Fibroblast of the aortic adventitia (primary cell): ENCODE measurements around the gene F11R. TPM values are rescaled to one million over a fixed set of nuclear protein-coding genes. Genes with fewer than 3 reads are reported as not detected.
"Not testable (repeated sequence)": the region's sequence is repeated elsewhere in the genome, so short reads cannot be mapped to it uniquely, and the experiment has no call there.

Source experiments
- DNase-seq: peaks from one replicate; pipeline ENCODE4 v3.0.0-alpha.2; 2010; ENCODE audit warnings: low read depth
- H3K4me3 ChIP-seq: 2 replicates; pipeline ENCODE4 v1.5.1; 2011; ENCODE audit warnings: low read depth, mild to moderate bottlenecking, control low read depth, low read length, moderate library complexity
- CTCF ChIP-seq: IDR thresholded peaks from 2 replicates; pipeline ENCODE4 v1.5.1; 2011; ENCODE audit warnings: mild to moderate bottlenecking, low read length, control low read depth, inconsistent platforms; ENCODE audit not compliant: insufficient read depth
- small RNA-seq: library from RNA; depleted of rRNA; stranded (forward); fragments of <200 nt; gene quantifications from one replicate; pipeline ENCODE3, GENCODE V24; 2012
- total RNA-seq: library from RNA; depleted of rRNA; stranded (reverse); fragments of >200 nt; gene quantifications from 2 replicates; pipeline ENCODE4 v1.2.3, GENCODE V29; 2012; ENCODE audit warnings: low replicate concordance

Gene F11R
- total RNA-seq, 1 donor, result 0.36 TPM

DNA sequence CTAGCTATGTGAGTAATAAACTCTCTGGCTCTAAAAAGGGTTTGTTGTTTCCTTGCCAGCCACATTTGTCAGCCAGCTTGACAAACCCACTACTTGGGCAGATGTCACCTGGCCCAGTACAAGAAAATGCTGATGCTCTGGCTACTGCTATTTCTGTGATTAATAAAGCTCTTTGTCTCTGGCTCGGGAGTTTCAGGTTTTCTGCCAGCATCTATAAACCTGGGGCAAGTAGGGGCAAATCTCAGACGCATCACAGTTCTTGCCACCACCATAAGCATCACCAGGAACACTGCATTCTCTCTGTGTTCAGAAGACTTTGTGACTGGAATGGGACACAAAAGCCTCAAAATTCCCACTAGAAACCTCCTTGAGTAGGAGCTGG, 68.8 kb downstream of the F11R start:
- no peak overlapping the region for H3K4me3 ChIP-seq
- TF ChIP-seq CTCF, result no peak
- no peak for DNase-seq

DNA sequence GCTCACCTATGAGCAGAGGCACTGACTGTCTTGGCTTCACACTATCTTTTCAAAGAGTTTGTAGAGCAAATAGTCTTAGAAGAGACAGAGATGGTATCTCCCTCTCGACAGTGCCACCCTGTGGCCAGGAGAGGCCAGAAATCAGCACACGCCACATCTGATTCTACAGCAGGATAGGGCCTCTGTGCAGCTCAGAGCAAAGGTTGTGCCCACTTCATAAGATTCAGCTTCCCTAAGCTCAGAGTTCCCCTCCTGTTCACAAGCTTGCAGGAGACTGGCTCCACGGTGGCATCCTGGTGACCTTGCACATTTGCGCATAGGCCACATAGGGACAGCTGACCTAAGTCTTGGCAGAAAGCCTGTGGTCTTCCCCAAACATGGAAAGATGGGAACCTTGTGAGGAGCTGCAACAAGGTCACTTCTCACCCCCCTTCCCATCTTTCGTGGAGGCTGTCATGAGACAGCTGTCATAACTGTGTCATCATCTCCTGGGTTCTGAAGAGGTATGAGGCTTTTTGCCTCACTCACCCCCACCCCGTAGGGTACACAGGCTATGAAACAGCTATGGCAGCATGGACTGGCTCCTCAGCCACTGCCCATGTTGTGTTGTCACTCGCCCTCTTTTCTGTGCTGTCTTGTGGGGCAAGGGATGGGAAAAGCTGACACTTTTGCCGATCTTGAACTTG, 69.4 kb downstream of the F11R start:
- peak; percentile 62 for DNase-seq
- TF ChIP-seq CTCF, result peak; percentile 75
- no peak overlapping the region for H3K4me3 ChIP-seq

GRCh38 chr1:160950657-160951056, 70.3 kb downstream of the F11R start:
- TF ChIP-seq CTCF, result no peak
- no peak for DNase-seq
- H3K4me3 ChIP-seq, result no peak overlapping the region

DNA sequence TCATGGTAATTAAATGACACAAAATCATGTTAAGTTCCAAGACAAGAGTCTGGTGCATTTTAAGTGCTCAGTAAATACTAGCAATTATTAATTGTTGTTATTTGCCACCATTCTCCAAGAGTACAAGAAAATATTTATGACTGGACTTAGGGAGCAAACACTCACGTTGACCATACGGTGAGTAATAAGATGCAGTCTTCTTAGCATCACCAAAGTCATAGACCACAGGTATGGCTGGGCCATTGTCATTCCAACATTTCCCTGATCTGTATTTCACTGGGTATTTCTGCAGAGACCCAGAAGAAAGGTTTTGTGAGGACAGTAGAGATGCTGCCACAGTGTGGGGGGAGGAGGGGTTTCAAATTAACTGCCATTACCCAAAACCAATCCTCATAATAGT, 71.1 kb downstream of the F11R start:
- H3K4me3 ChIP-seq, result no peak overlapping the region
- TF ChIP-seq CTCF, result no peak
- DNase-seq, result no peak

DNA sequence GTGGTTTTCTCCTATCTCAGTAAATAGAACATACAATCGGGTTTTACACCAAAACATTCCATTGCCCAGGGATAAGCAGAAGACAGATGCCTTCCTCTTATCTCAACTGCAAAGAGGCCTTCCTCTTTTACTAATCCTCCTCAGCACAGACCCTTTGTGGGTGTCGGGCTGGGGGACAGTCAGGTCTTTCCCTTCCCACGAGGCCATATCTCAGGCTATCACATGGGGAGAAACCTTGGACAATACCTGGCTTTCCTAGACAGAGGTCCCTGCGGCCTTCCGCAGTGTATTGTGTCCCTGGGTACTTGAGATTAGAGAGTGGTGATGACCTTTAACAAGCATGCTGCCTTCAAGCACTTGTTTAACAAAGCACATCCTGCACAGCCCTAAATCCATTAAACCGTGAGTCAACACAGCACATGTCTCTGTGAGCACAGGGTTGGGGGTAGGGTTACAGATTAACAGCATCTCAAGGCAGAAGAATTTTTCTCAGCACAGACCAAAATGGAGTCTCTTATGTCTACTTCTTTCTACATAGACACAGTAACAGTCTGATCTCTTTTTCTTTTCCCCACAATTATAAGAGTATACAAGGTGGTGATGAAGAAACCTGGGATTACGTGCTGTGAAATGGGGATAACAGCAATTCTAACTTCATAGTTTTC, 71.6 kb downstream of the F11R start:
- not testable (repeated sequence) for DNase-seq, H3K4me3 ChIP-seq

DNA sequence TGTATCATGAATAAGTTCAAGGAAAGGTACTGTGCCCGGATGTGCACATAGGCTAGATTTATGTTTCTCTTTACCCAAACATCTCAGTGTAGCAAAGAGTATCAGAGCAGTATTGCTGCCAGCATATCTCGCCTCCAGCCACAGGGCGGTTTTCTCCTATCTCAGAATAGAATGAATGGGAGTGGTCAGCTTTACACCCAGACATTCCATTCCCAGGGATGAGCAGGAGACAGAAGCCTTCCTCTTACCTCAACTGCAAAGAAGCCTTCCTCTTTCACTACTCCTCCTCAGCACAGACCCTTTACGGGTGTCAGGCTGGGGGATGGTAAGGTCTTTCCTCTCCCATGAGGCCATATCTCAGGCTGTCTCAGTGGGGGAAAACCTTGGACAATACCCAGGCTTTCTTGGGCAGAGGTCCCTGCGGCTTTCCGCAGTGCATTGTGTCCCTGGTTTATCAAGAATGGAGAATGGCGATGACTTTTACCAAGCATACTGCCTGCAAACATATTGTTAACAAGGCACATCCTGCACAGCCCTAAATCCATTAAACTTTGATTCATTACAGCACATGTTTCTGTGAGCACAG, 73.7 kb downstream of the F11R start:
- not testable (repeated sequence) for H3K4me3 ChIP-seq
- DNase-seq, result peak; percentile 41

- H3K4me3 ChIP-seq, result not testable (repeated sequence)
- DNase-seq, result peak; percentile 22
Observed at GRCh38 chr1:160945881-160946280, 75.1 kb downstream of the F11R start.

Small RNAs within 50 kb of the gene (small RNA-seq; reads per million reads assigned to genes)
- not detected for gene AL591806.2

Other genes with a start within 250 kb of the F11R start
- 0.25 TPM in 1 of 2 replicates, not detected in the other for gene LY9, start 225.0 kb downstream of the F11R start, total RNA-seq
- 0.33 TPM in 1 of 2 replicates, not detected in the other for gene CD244, start 158.3 kb downstream of the F11R start, total RNA-seq
- gene ITLN1, start 136.0 kb downstream of the F11R start, total RNA-seq, result 0.49 TPM in 1 of 2 replicates, not detected in the other
- gene ITLN2, start 66.3 kb downstream of the F11R start, total RNA-seq, result 3.8 TPM in 1 of 2 replicates, not detected in the other
- 0.90 TPM in 1 of 2 replicates, not detected in the other for gene TSTD1, start 17.8 kb upstream of the F11R start, total RNA-seq
- gene USF1, start 24.8 kb upstream of the F11R start, total RNA-seq, result 23.5 and 36.2 TPM in 2 replicates
- gene ARHGAP30, start 48.7 kb upstream of the F11R start, total RNA-seq, result not detected in 2 replicates
- gene NECTIN4, start 68.4 kb upstream of the F11R start, total RNA-seq, result not detected in 2 replicates
- gene KLHDC9, start 77.2 kb upstream of the F11R start, total RNA-seq, result 0.90 and 1.8 TPM in 2 replicates
- gene PFDN2, start 96.9 kb upstream of the F11R start, total RNA-seq, result 39.9 and 50.2 TPM in 2 replicates
- 13.3 and 18.3 TPM in 2 replicates for gene NIT1, start 97.0 kb upstream of the F11R start, total RNA-seq
- 7.8 and 25.8 TPM in 2 replicates for gene DEDD, start 111.5 kb upstream of the F11R start, total RNA-seq
- gene UFC1, start 132.8 kb upstream of the F11R start, total RNA-seq, result 65.3 and 111 TPM in 2 replicates
- 6.1 and 11.6 TPM in 2 replicates for gene USP21, start 138.3 kb upstream of the F11R start, total RNA-seq
- gene PPOX, start 145.3 kb upstream of the F11R start, total RNA-seq, result 14.0 and 16.0 TPM in 2 replicates
- 8.3 and 11.4 TPM in 2 replicates for gene B4GALT3, start 156.4 kb upstream of the F11R start, total RNA-seq
- 1.1 and 3.1 TPM in 2 replicates for gene ADAMTS4, start 177.9 kb upstream of the F11R start, total RNA-seq
- gene NDUFS2, start 181.2 kb upstream of the F11R start, total RNA-seq, result 65.4 and 67.5 TPM in 2 replicates
- gene FCER1G, start 194.1 kb upstream of the F11R start, total RNA-seq, result not detected in 2 replicates
- not detected in 2 replicates for gene APOA2, start 202.5 kb upstream of the F11R start, total RNA-seq
- gene TOMM40L, start 204.9 kb upstream of the F11R start, total RNA-seq, result 5.2 and 9.1 TPM in 2 replicates
- gene NR1I3, start 217.1 kb upstream of the F11R start, total RNA-seq, result not detected in 2 replicates
- not detected in 2 replicates for gene PCP4L1, start 237.6 kb upstream of the F11R start, total RNA-seq